HG02884 (cell line): ENCODE results near the gene ANHX.
"Not testable (repeated sequence)": the region's sequence is repeated elsewhere in the genome, so short reads cannot be mapped to it uniquely, and the experiment has no call there.

ENCODE experiments used
- ATAC-seq: cut with Tn5 transposase; IDR thresholded peaks from one replicate; pipeline ENCODE4 v1.9.1; 2021; ENCODE audit warnings: mild to moderate bottlenecking, moderate library complexity; ENCODE audit not compliant: unreplicated experiment

Gene ANHX

GRCh38 chr12:133235401-133236112 is at the start of gene ANHX:
Gene ANHX, minus strand, starts transcription at chr12:133235877. Its CDS starts 1,521 bp downstream, at chr12:133234356.
- no peak for ATAC-seq

DNA sequence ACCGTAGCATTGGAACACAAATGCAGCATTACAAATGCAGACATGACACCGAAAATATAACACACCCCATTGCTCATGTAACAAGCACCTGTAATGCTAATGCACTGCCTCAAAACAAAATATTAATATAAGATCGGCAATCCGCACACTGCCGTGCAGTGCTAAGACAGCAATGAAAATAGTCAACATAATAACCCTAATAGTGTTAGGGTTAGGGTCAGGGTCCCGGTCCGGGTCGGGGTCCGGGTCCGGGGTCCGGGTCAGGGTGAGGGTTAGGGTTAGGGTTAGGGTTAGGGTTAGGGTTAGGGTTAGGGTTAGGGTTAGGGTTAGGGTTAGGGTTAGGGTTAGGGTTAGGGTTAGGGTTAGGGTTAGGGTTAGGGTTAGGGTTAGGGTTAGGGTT is 29.0 kb upstream of the ANHX start:
- not testable (repeated sequence) for ATAC-seq

- ATAC-seq: no peak
These were observed 28.5 kb upstream of the ANHX start for GRCh38 chr12:133264173-133264572.

- no peak for ATAC-seq
These were observed 20.6 kb upstream of the ANHX start for GRCh38 chr12:133256321-133256720.

- not testable (repeated sequence) for ATAC-seq
These were observed 20.2 kb upstream of the ANHX start for GRCh38 chr12:133255833-133256232.

DNA sequence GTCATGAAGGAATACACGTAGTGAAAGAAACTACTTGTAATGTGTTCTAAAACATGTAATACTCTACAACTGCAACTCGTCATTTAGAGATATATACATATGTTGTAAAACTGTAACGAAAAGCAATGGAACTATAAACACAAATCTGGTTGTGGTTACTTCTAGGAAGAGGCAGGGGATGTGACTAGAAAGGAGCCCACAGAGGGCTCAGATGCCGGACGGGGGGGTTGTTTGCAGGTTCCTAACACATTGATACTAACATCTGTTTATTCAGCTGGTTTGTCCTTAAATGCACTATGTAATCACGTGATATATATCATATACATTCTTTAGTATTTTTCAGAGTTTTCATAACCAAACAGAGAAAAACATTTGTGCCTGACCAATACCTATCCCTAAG is 16.1 kb upstream of the ANHX start:
- no peak for ATAC-seq

GRCh38 chr12:133236556-133236955 is 879 bp upstream of the ANHX start:
- ATAC-seq: no peak

DNA sequence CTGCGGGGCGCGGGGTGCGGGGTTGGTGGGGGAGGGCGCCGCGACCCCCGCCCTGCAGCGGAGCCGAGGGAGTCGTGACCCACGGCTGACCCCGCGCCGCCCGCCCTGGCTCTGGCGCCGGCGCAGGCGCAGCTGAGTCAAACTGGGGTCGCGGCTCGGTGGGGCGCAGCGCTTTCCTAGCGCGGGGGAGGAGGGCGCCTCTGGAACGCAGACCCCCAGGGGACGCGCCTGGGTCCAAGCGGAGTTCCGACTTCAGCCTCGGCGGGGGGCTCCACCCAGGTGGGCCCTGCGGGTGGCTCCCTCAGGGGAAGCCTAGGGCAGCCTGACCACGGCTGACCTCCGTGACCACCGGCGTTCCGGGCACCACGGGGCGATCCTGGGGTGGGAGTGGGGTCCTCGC is 467 bp upstream of the ANHX start:
- ATAC-seq: no peak

DNA sequence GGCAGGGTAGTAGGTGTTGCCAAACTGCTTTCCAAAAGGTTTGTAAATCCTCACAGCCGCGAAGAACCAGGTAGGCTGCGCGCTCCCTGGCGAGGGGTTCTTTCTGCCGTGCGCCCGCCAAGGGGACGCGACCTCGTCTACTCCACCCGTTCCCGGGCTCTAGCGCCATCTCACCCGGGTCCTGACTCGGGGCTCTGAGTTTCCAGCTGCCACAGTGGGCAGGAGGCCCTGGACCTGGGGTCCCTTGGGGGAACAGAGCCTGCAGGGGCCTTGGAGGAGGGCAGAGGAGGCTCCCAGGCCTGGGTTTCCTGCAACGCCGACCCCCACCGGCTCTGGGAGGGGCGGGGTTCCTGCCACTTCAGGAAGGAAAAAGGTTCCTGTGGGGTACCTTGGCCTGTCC is 706 bp downstream of the ANHX start:
- no peak for ATAC-seq

GRCh38 chr12:133233993-133234564 is 1.6 kb downstream of the ANHX start:
- ATAC-seq: no peak

DNA sequence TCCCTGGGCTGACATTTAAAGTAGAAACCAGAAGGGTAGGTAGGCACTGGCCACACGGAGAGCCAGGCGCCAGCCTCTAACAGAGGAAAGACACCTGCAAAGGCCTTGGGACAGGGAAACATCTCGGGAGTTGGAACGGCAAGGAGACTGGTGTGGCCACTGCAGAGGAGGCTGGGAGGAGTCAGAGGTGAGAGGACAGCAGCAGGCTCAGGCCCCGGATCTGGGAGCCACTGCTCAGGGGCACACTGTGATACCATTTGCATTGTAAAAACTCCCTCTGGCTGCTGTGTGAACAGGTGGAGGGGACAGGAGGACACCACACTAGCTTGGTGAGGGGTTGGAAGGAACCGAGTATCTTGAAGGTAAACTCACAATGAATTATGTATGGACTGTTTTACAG is 2.7 kb downstream of the ANHX start:
- ATAC-seq: no peak

DNA sequence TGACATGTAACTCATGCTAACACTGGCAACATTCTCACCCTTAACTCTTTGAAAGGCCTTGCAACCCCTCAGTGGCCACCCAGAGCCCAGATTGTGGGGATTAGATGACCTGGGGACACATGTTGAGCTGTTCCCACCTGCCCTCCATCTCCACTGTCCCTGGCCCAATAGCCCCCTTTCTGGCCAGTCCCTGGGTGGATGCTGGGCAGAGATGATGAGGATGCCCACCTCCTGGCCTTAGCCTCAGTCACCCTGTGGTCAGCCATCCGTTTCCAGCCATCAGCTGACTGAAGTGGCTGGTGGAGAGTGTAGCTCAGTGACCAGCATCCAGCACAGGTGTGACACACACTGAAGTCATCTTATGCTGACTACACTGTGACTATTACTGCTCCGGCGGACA is 4.7 kb downstream of the ANHX start:
- no peak for ATAC-seq

DNA sequence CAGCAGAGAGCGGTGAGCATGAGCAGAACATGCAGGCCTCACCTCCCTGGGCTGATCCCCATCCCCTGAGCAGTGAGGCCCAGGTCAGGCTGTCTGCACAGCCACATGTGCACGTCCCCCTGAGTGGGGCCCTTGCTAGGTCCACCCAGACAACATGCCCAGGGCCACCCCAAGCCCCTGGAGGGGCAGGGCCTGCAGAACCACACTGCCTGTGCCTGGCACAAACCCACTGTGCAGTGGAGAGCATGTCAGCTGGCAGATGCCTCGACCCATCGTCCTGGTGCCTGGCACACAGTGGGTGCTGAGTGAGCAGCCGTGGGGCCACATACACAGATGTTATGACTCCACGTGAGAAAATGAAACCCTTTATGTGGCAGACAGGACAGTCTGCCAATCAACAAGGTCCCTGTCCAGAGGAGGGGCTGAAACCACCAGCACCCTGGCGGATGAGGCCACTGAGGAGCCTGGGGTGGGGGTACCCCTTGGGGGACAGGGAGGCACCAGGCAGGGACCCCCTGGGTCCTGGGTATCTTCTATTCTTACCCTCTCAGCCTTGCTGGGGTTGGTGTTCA is 8.3 kb downstream of the ANHX start:
- ATAC-seq: no peak

- no peak for ATAC-seq
These were observed 9.0 kb downstream of the ANHX start for GRCh38 chr12:133226690-133227089.

- ATAC-seq: no peak
These were observed 10.2 kb downstream of the ANHX start for GRCh38 chr12:133225527-133225926.

GRCh38 chr12:133222211-133222610 is 13.5 kb downstream of the ANHX start:
- ATAC-seq: no peak

- ATAC-seq: no peak
These were observed 14.4 kb downstream of the ANHX start for GRCh38 chr12:133221241-133221640.

DNA sequence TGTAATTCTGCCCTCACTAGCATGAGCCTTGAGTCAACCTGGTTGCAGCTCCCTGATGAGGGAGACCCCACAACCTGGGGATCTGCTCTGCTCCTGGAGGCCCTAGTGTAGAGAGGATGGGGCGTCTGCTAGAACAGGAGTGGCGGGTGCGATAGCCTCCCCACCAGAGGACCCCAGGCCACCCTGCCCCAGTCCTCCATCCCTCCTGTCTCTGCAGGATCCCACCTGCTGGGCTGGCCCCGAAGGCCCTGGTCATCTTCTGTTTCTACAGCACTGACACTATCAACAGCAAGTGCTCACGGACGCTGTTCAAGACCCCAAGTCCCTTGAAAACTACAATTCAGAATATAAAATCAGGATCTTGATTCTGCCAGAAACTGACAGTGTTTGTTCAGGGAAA is 15.2 kb downstream of the ANHX start:
- ATAC-seq: no peak

DNA sequence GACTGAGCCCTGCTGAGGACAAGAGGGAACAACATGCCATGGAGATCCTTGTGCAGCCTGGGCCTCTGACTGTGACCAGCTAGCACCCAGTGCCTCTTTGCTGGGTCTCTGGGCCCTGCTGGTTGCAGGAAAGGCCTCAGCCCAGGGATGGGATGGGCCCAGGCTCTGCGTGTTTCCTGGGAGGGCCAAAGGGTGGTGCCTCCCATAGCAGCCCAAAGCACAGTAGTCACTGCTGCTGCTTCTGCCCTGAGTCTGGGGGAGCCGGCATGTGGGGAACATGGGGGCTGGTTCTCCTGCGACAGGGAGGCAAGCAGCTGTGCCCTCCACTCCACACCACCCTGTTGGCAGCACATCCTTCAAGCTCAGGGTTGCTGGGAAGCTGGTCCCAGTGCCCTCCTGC is 18.5 kb downstream of the ANHX start:
- no peak for ATAC-seq

- no peak for ATAC-seq
These were observed 20.0 kb downstream of the ANHX start for GRCh38 chr12:133215724-133216123.

DNA sequence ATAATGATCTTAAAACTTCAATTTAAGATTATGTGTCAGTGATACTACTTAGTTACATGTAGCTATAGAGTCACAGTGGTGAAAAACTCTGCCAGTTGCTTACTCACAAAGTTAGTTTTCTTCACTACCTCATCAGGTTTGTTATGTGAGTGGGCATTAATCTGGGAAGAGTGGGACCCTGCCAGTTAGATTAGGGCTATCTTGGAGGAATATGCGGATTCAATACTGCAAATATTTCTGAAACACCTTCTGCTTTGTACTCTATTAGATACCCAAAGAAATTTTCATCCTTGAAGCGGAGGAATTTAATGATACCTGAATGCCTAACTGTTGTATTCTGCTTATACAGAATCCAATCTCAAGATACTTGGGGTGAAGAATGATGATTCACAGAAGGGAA is 29.3 kb downstream of the ANHX start:
- ATAC-seq: no peak

- ATAC-seq: no peak
These were observed 31.4 kb downstream of the ANHX start for GRCh38 chr12:133204264-133204603.
